ENCODE data around the gene NEK11. TPM values are rescaled to one million over a fixed set of nuclear protein-coding genes. Genes with fewer than 3 reads are reported as not detected.

NEK11 gene
- total RNA-seq, 1 donor from 2014 or later, result 7.1 TPM

- peaks cover 3% of the 10 kb centered on the region for H3K9me3 Mint-ChIP-seq (ENCODE audit: unreplicated experiment)
- H3K27me3 Mint-ChIP-seq (ENCODE audit: low read depth, unreplicated experiment), result no peaks in the 10 kb centered on the region
- DNase-seq (ENCODE audit: low read depth) (no peak), FAIRE-seq (no peak)
- no peaks in the 10 kb centered on the region for H3K4me1 Mint-ChIP-seq (ENCODE audit: low read depth, unreplicated experiment)
- no peak overlapping the region for H3K27ac ChIP-seq (ENCODE audit: low read depth, low read length)
- H3K79me2 ChIP-seq (ENCODE audit: insufficient read depth, low read length), result no peaks in the 10 kb centered on the region
- no peaks in the 10 kb centered on the region for H3K27me3 ChIP-seq (ENCODE audit: insufficient read depth, low read length)
- no peak overlapping the region for H3K4me3 ChIP-seq (ENCODE audit: insufficient read depth, low read depth, low read length)
- no peak overlapping the region for H3K4me2 ChIP-seq (ENCODE audit: low read length)
- no peak for TF ChIP-seq CTCF (IDR thresholded peaks at IDR 0.05; ENCODE audit: insufficient read depth, low read depth, low read length)
- TF ChIP-seq EZH2 (IDR thresholded peaks at IDR 0.05; ENCODE audit: insufficient read depth, low read length), result no peak
- H3K27ac Mint-ChIP-seq (ENCODE audit: unreplicated experiment), result no peak overlapping the region
- peaks cover 9% of the 10 kb centered on the region for H3K36me3 Mint-ChIP-seq (ENCODE audit: low read depth, unreplicated experiment)
- no peak overlapping the region for H3K4me3 Mint-ChIP-seq (ENCODE audit: unreplicated experiment)
- no peak overlapping the region for H2AFZ ChIP-seq (ENCODE audit: low read depth, low read length)
- H3K9ac ChIP-seq (ENCODE audit: low read length), result no peak overlapping the region
- no peaks in the 10 kb centered on the region for H3K36me3 ChIP-seq (ENCODE audit: insufficient read depth, low read length)
- no peaks in the 10 kb centered on the region for H3K9me3 ChIP-seq (ENCODE audit: insufficient read depth, low read depth, low read length)
- H3K4me1 ChIP-seq (ENCODE audit: insufficient read depth, low read length), result no peaks in the 10 kb centered on the region
- H4K20me1 ChIP-seq (ENCODE audit: insufficient read depth, low read length), result no peaks in the 10 kb centered on the region
Measured at GRCh38 chr3:131048030-131048429, 21.4 kb downstream of the NEK11 start.

GRCh38 chr3:131050001-131050400 lies 23.3 kb downstream of the NEK11 start:
- no peak overlapping the region for H3K27ac Mint-ChIP-seq (ENCODE audit: unreplicated experiment)
- peaks cover 1% of the 10 kb centered on the region for H3K36me3 Mint-ChIP-seq (ENCODE audit: low read depth, unreplicated experiment)
- no peaks in the 10 kb centered on the region for H3K27me3 Mint-ChIP-seq (ENCODE audit: low read depth, unreplicated experiment)
- H3K9me3 Mint-ChIP-seq (ENCODE audit: unreplicated experiment), result no peaks in the 10 kb centered on the region
- H3K4me3 ChIP-seq (ENCODE audit: insufficient read depth, low read depth, low read length), result no peak overlapping the region
- H3K4me2 ChIP-seq (ENCODE audit: low read length), result no peak overlapping the region
- no peak for DNase-seq (ENCODE audit: low read depth)
- H3K27ac ChIP-seq (ENCODE audit: low read depth, low read length), result no peak overlapping the region
- no peaks in the 10 kb centered on the region for H4K20me1 ChIP-seq (ENCODE audit: insufficient read depth, low read length)
- FAIRE-seq, result no peak
- no peak overlapping the region for H3K9ac ChIP-seq (ENCODE audit: low read length)
- no peaks in the 10 kb centered on the region for H3K79me2 ChIP-seq (ENCODE audit: insufficient read depth, low read length)
- TF ChIP-seq CTCF (IDR thresholded peaks at IDR 0.05; ENCODE audit: insufficient read depth, low read depth, low read length) (no peak), EZH2 (IDR thresholded peaks at IDR 0.05; ENCODE audit: insufficient read depth, low read length) (no peak)
- no peaks in the 10 kb centered on the region for H3K36me3 ChIP-seq (ENCODE audit: insufficient read depth, low read length)
- H3K4me1 ChIP-seq (ENCODE audit: insufficient read depth, low read length), result no peaks in the 10 kb centered on the region
- H3K27me3 ChIP-seq (ENCODE audit: insufficient read depth, low read length), result no peaks in the 10 kb centered on the region
- H3K4me3 Mint-ChIP-seq (ENCODE audit: unreplicated experiment), result no peak overlapping the region
- no peaks in the 10 kb centered on the region for H3K9me3 ChIP-seq (ENCODE audit: insufficient read depth, low read depth, low read length)
- H3K4me1 Mint-ChIP-seq (ENCODE audit: low read depth, unreplicated experiment), result no peaks in the 10 kb centered on the region
- no peak overlapping the region for H2AFZ ChIP-seq (ENCODE audit: low read depth, low read length)

GRCh38 chr3:131053043-131053859 lies 26.6 kb downstream of the NEK11 start:
- Mint-ChIP-seq H3K4me3 (ENCODE audit: unreplicated experiment) (no peak overlapping the region), H3K4me1 (ENCODE audit: low read depth, unreplicated experiment) (no peaks in the 10 kb centered on the region), H3K27ac (ENCODE audit: unreplicated experiment) (no peak overlapping the region), H3K36me3 (ENCODE audit: low read depth, unreplicated experiment) (peaks cover 1% of the 10 kb centered on the region), H3K9me3 (ENCODE audit: unreplicated experiment) (no peaks in the 10 kb centered on the region), H3K27me3 (ENCODE audit: low read depth, unreplicated experiment) (no peaks in the 10 kb centered on the region)
- Histone ChIP-seq H3K79me2 (ENCODE audit: insufficient read depth, low read length) (no peaks in the 10 kb centered on the region), H4K20me1 (ENCODE audit: insufficient read depth, low read length) (no peaks in the 10 kb centered on the region), H3K27me3 (ENCODE audit: insufficient read depth, low read length) (no peaks in the 10 kb centered on the region), H3K36me3 (ENCODE audit: insufficient read depth, low read length) (no peaks in the 10 kb centered on the region), H2AFZ (ENCODE audit: low read depth, low read length) (no peak overlapping the region), H3K27ac (ENCODE audit: low read depth, low read length) (no peak overlapping the region), H3K4me1 (ENCODE audit: insufficient read depth, low read length) (no peaks in the 10 kb centered on the region), H3K4me3 (ENCODE audit: insufficient read depth, low read depth, low read length) (no peak overlapping the region), H3K9ac (ENCODE audit: low read length) (no peak overlapping the region), H3K4me2 (ENCODE audit: low read length) (no peak overlapping the region), H3K9me3 (ENCODE audit: insufficient read depth, low read depth, low read length) (no peaks in the 10 kb centered on the region)
- FAIRE-seq (no peak), DNase-seq (ENCODE audit: low read depth) (no peak)
- TF ChIP-seq EZH2 (IDR thresholded peaks at IDR 0.05; ENCODE audit: insufficient read depth, low read length), result no peak
- TF ChIP-seq CTCF (IDR thresholded peaks at IDR 0.05; ENCODE audit: insufficient read depth, low read depth, low read length), result peak; percentile 33
